ENCODE measurements around the gene FGFRL1.
"Not testable (repeated sequence)": the region's sequence is repeated elsewhere in the genome, so short reads cannot be mapped to it uniquely, and the experiment has no call there.

The FGFRL1 gene

DNA sequence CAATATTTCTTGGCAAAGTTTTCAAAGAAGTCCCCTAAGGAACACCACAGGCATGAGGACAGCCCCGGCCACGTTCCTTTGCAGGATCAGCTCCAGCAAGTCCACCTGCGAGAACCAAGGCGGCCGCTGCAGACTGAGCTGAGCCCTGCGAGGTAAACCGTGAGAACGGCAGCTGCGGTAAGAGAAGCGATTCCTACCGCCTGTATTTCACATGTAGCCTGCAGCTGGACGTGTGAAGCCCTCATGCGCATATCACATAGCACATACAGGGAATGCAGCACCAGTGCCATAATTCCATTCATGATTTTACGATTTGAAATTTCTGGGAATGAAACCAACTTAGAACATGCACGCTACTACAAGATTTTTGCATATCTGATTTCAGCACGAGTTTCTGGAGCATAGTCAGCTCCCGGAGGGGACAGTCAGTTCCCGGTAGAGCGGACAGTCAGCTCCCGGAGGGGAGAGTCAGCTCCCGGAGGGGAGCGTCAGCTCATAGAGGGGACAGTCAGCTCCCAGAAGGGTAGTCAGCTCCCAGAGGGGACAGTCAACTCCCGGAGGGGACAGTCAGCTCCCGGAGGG lies 41.7 kb downstream of the FGFRL1 start:
- ChIA-PET POLR2A (ENCODE audit: low non-redundant PET) (no interaction called here), CTCF (interaction anchor here (0.6 kb wide), 1 partner anchor 79 kb away, joined by 3 read pairs; no protein-coding TSS in a partner anchor)
- no peak for DNase-seq (ENCODE audit: low spot score)
- peak overlapping the region; percentile 56 for H3K27ac ChIP-seq
- TF ChIP-seq, protein P1, sequence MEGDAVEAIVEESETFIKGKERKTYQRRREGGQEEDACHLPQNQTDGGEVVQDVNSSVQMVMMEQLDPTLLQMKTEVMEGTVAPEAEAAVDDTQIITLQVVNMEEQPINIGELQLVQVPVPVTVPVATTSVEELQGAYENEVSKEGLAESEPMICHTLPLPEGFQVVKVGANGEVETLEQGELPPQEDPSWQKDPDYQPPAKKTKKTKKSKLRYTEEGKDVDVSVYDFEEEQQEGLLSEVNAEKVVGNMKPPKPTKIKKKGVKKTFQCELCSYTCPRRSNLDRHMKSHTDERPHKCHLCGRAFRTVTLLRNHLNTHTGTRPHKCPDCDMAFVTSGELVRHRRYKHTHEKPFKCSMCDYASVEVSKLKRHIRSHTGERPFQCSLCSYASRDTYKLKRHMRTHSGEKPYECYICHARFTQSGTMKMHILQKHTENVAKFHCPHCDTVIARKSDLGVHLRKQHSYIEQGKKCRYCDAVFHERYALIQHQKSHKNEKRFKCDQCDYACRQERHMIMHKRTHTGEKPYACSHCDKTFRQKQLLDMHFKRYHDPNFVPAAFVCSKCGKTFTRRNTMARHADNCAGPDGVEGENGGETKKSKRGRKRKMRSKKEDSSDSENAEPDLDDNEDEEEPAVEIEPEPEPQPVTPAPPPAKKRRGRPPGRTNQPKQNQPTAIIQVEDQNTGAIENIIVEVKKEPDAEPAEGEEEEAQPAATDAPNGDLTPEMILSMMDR (conservative IDR thresholded peaks at IDR 0.05; ENCODE audit: low read depth), result no peak

DNA sequence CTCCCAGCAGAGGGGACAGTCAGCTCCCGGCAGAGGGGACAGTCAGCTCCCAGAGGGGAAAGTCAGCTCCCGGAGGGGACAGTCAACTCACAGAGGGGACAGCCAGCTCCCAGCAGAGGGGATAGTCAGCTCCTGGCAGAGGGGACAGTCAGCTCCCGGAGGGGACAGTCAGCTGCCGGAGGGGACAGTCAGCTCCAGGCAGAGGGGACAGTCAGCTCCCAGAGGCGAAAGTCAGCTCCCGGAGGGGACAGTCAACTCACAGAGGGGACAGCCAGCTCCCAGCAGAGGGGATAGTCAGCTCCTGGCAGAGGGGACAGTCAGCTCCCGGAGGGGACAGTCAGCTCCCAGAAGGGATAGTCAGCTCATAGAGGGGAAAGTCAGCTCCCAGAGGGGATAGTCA lies 42.5 kb downstream of the FGFRL1 start:
- POLR2A ChIA-PET (ENCODE audit: low non-redundant PET); H3K27ac ChIP-seq; DNase-seq (ENCODE audit: low spot score): not testable (repeated sequence)
- CTCF ChIA-PET, result interaction anchor here (0.6 kb wide), 1 partner anchor 78 kb away, joined by 3 read pairs; no protein-coding TSS in a partner anchor

DNA sequence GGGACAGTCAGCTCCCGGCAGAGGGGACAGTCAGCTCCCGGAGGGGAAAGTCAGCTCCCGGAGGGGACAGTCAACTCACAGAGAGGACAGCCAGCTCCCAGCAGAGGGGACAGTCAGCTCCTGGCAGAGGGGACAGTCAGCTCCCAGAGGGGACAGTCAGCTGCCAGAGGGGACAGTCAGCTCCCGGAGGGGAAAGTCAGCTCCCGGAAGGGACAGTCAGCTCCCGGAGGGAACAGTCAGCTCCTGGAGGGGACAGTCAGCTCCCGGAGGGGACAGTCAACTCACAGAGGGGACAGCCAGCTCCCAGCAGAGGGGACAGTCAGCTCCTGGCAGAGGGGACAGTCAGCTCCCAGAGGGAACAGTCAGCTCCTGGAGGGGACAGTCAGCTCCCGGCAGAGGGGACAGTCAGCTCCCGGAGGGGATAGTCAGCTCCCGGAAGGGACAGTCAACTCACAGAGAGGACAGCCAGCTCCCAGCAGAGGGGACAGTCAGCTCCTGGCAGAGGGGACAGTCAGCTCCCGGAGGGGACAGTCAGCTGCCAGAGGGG lies 43.3 kb downstream of the FGFRL1 start:
- H3K27ac ChIP-seq; DNase-seq (ENCODE audit: low spot score); CTCF ChIA-PET: not testable (repeated sequence)
- POLR2A ChIA-PET (ENCODE audit: low non-redundant PET), result interaction anchor here (0.6 kb wide), 1 partner anchor 54 kb away, joined by 3 read pairs; no protein-coding TSS in a partner anchor

DNA sequence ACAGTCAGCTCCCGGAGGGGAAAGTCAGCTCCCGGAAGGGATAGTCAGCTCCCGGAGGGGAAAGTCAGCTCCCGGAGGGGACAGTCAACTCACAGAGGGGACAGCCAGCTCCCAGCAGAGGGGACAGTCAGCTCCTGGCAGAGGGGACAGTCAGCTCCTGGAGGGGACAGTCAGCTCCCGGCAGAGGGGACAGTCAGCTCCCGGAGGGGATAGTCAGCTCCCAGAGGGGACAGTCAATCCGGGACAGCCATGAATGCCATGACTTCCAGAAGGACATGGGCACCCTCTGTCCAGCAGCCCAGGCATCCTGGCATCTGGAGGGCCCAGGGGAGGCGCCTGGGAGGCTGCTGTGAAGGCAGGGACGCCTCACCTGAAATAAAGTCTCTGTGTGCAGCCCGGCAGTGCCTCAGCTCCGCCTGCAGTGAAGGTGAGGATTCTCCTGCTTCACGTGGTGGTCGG lies 43.8 kb downstream of the FGFRL1 start:
- H3K27ac ChIP-seq; CTCF ChIA-PET; DNase-seq (ENCODE audit: low spot score): not testable (repeated sequence)
- POLR2A ChIA-PET (ENCODE audit: low non-redundant PET), result interaction anchor here (0.6 kb wide), 1 partner anchor 54 kb away, joined by 3 read pairs; no protein-coding TSS in a partner anchor

DNA sequence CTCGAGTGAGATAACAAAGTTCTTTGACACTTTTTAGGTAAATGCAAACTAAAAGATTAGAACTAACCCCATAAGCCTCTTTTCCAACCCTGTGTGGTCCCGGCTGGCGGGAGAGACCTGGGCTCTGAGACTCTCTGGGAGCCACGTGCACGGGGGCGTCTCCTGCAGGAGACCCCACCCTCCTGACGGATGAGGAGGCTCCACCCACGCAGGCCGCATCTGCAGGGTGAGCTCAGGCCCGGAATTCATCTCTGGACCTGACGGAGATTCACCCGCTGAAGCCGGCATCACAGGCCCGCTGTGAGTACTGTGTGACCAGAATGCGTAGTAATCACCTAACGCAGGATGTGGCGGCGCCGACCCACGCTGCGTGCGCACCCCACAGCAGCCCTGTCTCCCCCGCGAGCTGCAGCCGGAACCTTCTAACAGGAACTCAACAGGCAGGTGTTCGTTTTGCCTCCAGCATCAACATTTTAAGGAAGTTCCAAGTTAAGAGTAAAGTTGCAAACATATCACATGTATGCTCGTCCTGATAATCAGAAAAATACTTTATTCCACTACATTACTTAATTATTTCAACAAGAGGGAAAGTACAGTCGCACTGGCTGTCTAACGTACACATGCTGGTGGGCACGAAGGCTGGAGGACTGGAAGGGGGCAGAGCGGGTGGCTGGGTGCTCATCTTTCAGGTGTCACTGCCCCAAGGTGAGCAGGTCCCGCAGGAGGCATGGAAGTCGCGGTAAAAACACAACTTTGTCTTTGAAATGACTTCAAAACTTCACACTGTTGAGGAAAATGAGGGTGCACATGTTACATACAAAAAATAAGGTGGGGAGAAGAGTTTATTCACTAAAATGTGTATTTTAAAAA lies 44.5 kb downstream of the FGFRL1 start:
- TF ChIP-seq, protein P1 (conservative IDR thresholded peaks at IDR 0.05; ENCODE audit: low read depth), result no peak
- ChIA-PET POLR2A (ENCODE audit: low non-redundant PET) (no interaction called here), CTCF (no interaction called here)
- H3K27ac ChIP-seq, result no peak overlapping the region
- DNase-seq (ENCODE audit: low spot score), result no peak

DNA sequence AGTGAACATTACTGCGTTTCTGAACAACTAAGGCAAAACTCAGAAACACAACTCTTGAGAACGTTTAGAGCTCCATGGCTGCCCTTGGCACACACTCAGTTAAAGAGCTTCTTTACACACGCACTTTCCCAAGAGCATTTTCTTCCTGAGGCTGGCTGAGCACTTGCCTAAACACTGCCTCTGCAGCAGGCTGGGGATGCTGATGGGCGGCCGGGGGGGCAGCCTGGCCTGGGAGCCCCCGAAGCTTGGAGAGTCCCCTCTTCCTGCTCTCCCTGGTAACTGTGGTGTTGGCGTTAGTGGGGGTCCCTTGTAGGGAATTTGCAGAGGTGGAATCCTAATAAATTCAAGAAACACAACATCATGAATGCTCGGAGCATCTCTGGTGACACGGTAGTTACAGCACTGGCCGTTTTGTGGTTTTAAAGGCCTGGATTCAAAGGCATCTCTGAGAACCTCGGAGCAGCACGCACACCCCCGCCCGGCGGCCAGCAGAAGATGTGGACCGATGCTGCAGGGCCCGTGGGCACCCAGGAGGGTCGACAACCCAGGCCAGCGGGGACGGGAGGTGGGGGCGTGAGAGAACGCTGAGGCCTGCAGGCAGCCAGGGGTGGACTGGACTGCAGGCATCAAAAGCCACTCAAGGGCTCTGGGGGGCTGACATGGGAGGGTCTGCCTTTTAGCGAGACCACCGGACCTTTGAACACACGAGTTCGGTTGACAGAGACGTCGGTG lies 45.4 kb downstream of the FGFRL1 start:
- ChIA-PET CTCF (no interaction called here), POLR2A (ENCODE audit: low non-redundant PET) (no interaction called here)
- TF ChIP-seq, protein P1 (conservative IDR thresholded peaks at IDR 0.05; ENCODE audit: low read depth), result no peak
- DNase-seq (ENCODE audit: low spot score), result no peak
- H3K27ac ChIP-seq, result no peak overlapping the region

DNA sequence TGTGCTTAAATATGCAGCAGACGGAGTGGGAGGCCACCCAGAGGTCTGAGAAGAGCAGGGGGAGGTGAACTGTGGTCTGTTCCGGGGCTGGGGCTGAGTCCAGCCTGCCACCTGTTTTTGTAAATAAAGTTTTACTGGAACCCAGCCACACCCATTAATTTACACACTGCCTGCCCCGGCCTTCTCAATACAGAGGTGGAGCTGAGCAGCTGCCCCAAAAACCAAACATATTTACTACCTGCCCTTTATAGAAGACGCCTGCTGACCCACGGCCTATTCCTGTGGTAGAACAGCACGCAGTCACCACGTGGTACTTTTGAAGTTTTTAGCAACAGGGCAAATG lies 45.9 kb downstream of the FGFRL1 start:
- DNase-seq (ENCODE audit: low spot score), result no peak
- TF ChIP-seq, protein P1 (conservative IDR thresholded peaks at IDR 0.05; ENCODE audit: low read depth), result no peak
- no peak overlapping the region for H3K27ac ChIP-seq
- ChIA-PET CTCF (interaction anchor here (0.6 kb wide), 1 partner anchor 25 kb away, joined by 3 read pairs; no protein-coding TSS in a partner anchor), POLR2A (ENCODE audit: low non-redundant PET) (no interaction called here)
